ENCODE measurements around the gene NLK.
A peak's percentile ranks its signal among the peaks of the same experiment; 100 is the strongest.

NLK gene

DNA sequence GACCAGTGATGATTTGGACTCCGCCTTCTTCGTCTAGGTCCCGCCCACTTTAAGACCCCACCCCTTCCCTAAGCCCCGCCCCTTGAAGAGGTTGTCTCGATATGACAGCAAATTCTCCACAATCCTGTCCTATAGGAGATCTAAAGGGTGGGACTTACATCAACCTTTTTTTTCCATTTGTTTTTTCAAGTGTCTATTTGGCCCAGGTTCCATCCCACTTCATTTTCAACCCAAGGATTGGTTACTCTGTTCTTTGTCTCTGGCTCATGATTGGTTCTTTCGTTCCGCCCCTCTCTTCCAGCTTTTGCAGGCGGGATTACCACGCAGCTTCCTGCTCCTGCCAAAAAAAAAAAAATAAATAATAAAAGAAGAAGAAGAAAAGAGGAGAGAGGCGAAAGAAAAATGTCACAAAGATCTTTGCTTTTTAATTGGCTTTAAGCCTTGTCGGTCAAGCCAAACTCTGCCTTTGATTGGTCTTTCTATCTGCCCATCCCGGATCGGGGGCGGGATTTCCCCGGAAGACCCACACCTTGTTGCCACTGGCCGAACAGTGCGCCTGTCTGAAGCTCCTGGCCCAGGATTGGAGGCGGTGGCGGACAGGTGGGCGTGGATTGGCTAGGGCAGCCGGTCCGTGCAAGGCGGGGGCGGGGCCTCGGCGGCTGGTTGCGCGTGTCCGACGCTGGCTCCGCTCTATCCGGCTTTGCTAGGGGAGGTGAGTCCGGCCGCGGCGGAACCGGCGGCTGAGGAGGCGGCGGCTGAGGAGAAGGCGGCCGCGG is 1.2 kb upstream of the NLK start:
- peak; percentile 98 to 100 (median 99) for DNase-seq

- no peak for DNase-seq
Measured at GRCh38 chr17:28041844-28042656, 427 bp upstream of the NLK start.

GRCh38 chr17:28042721-28043291 is 329 bp downstream of the NLK start:
- no peak for DNase-seq

- no peak for DNase-seq
Measured at GRCh38 chr17:28043296-28043695, 819 bp downstream of the NLK start.

- no peak for DNase-seq
Measured at GRCh38 chr17:28043741-28044140, 1.3 kb downstream of the NLK start.

- DNase-seq = no peak
Measured at GRCh38 chr17:28045304-28045703, 2.8 kb downstream of the NLK start.

DNA sequence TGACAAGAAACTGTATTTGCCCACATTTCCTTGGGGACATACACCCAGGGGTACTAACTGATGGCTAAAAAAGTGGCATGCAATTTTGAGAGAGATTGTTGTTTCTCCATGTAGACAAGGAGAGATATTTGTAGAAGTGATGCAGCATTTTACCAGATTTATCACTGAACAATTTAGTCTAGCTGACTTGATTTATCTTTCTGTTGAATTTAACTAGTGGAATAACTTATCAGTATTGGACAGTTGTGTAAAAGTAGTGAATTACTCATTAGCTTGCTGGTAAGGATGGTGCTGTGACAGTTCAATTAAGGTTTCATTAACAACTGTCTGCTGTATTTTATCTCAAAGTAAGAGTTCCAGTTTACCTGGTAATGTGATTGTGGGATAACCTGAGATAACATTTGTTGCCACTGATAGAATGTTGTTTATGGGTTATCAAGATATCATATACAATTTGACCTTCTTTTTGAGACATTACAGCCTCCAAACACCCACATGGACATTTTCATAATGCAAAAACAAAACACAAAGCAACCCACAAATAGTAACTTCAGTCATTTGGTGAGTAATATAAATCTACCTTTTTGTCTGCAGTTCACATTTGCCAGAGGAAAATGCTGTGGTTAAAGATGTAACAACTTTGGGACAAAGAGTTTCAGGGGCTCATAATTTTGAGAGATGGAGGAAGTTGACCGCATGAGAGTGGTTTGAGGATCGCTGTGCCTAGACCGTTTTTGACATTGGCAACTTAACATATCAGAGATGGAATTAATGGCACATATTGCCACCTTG is 3.8 kb downstream of the NLK start:
- DNase-seq = peak in 1 of 5 experiments; percentile 45

- DNase-seq = peak in 1 of 5 experiments; percentile 22
Measured at GRCh38 chr17:28047806-28048205, 5.3 kb downstream of the NLK start.

DNA sequence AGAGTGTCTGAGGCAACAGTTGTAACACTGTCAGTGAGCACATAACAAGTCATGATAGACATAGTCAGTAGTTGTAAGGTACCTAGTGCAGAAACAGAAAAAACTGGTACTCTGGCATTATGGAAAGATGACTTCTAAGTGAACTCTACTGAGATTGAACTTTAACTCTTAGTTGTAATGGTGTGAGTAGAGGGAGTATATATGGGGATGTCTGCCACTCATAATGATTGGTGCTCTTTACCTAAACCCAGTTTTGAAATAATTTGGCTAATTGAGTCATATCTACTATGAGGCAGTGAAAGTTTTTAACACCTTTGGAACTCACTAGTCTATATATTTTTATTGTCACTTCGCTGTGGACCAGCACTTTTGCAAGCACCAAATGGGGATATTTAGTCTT is 6.6 kb downstream of the NLK start:
- no peak for DNase-seq

DNA sequence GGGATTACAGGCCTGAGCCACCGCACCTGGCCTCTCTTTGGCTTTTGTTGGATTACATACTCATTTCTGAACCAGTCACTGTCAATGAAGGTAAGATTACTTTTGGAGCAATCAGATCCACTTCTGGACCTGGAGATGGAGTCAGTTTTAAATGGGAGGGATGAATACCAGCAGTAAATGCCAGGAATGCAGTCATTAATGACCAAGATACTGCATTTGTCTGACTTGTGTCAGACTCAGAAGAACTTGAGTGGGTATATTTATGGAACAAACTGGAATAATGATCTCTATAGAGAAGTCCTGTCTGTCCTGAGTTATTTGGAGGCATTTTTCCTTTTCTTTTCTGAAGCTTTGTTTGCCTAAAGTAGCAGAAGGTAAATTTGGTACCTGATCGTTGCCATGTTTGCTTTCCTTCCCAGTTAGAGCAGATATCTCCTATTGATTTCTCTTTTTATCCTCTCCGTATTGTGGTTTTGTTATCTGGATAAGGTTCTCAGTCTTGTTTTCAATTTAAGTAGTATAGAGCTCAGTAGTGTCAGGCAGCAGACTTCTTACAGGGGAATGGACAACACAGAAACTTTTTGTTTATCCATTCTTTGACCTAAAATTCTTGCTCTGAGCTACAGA is 10.7 kb downstream of the NLK start:
- DNase-seq = no peak

DNA sequence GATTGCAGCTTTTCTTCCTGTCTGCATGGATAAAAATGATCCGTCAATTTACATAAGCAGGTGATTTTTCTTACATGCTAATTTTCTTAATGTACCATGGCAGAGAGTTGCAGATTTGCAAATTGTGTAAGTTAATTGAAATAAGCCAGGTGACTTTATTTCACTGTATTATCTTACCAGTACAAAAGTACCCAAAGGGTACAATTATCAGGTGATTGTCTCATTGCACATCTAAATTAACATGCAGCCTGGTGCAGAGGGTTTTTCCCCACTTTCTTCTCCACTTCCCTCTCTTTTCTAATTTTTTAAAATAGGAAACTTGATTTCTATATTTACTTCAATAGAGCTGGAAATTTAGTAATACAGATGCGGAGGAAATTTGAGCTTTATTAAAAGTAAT is 11.2 kb downstream of the NLK start:
- no peak for DNase-seq

- peak in 1 of 5 experiments; percentile 19 for DNase-seq
Measured at GRCh38 chr17:28055546-28056275, 13.2 kb downstream of the NLK start.

DNA sequence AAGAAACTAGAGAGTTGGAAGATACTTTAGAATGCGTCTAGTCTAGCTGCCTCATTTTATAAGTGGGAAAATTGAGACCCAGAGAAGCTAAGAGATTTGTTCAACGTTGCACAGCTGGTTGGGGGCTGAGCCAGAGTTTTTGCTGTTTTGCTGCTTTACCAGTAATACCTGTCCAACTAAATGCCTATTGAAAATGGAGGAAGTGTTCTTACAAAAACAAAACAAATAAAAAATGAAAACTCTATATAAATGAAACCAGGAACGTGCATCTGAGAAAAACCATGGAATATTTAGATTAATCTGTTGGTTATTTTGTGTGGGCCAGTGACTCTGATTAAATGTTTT is 13.8 kb downstream of the NLK start:
- DNase-seq = no peak

GRCh38 chr17:28057731-28058246 is 15.3 kb downstream of the NLK start:
- peak in 1 of 5 experiments; percentile 92 for DNase-seq

DNA sequence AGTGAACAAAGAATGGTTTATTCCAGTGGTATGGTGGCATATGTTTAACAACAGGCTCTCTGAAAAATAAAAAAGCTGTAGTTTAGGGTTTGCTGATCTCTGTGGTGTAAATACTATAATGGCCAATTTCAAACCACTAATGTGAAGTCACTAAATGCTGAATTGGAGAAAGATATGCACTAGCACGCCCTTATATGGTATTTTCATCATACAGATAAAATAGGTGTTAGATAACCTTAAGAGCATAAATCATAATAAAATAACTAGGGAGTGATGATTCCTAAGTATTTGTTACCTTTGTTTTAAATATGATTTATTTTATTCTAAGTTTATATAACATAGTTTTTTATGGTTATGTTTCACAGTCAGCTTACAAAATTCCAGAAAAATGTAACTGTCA is 17.2 kb downstream of the NLK start:
- DNase-seq = no peak

DNA sequence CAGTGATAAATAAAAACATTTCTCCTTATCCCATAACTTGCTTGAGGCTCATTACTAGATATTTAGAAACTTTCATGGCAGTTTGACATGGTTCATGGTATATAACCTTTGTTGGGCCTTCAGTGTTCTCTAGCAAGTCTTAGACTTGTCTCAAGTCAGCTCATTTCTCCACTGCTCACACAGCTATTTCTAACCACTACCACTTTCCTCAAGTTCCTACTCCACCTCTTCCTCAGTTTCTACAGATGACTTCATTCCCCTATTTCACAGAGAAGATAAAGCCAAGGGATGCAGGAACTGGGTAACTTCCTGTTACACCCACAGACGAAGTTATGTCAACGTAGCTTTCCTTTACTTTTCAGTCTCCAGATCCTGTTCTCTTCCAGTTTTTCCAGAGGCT is 23.2 kb downstream of the NLK start:
- no peak for DNase-seq

DNA sequence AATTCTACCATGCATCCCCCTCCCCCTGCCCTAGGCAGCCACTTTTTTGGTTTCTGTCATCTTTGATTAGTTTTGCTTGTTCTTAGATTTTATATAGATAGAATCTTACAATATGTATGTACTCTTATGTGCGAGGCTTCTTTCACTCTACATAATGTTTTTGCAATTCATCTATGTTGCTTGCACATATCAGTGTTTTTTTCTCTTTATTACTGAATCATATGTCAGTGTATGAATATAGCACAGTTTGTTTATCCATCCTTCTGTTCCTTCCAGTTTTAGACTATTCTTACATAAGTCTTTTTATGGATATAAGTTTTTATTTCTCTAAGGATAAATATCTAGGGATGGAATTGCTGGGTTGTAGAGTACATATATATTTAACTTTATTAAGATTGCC is 26.6 kb downstream of the NLK start:
- DNase-seq = no peak

GRCh38 chr17:28071179-28071578 is 28.7 kb downstream of the NLK start:
- DNase-seq = no peak

DNA sequence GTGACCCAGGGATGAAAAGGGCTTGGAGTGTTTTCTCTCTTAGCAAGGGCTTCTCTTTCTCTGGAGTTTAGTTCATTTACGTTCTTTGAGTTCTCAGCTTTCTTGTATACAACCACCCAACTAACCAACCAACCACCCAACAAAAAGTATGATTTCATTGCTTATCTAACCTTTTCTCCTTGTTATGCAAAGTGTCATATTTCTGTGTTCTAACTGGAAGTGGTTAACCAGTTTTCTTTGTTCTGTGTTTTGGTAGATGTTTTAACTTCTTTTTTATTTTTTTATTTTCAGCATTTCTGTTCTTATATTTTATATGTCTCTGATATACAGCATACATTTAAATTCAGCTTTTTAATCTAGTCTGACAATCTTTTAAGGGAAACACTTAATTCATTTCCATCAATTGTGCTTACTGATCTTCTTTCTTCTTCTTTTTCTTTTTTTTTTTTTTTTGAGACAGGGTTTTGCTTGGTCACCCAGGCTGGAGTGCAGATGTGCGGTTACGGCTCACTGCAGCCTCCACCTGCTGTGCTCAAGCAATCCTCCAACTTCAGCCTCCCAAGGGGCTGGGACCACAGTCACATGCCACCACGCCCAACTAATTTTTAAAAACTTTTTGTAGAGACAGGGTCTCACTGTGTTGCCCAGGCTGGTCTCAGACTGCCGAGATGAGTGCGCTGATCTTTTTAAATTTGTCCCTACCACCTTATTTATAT is 29.6 kb downstream of the NLK start:
- DNase-seq = peak in 2 of 5 experiments; percentile 21 to 65

- peak in 1 of 5 experiments; percentile 15 for DNase-seq
Measured at GRCh38 chr17:28072936-28073533, 30.6 kb downstream of the NLK start.

All from T-helper 2 cell (primary cell).